Prostate gland (tissue), 2 donors: ENCODE results near the gene NCOR2. TPM values are rescaled to one million over a fixed set of nuclear protein-coding genes. Genes with fewer than 3 reads are reported as not detected.
A peak's percentile ranks its signal among the peaks of the same experiment; 100 is the strongest.

Experiments
- DNase-seq: peaks from one replicate; pipeline ENCODE4 v3.0.0-alpha.2; 2019; ENCODE audit warnings: low spot score
- H3K27ac ChIP-seq, 2 donors: fragments of 200-600 bp; sonication (generic); 2 replicates each; pipeline ENCODE4 v1.5.1; 2017 to 2019
- H3K27me3 ChIP-seq: fragments of 200-600 bp; sonication (generic); replicated peaks from 2 replicates; pipeline ENCODE4 v1.5.1; 2019; ENCODE audit not compliant: insufficient read depth
- H3K36me3 ChIP-seq, 2 donors: fragments of 200-600 bp; sonication (generic); 1 replicate in 1 of 2; 2 replicates in 1 of 2; pipeline versions ENCODE4 v1.5.1 to v1.8.1; 2017 to 2019
- H3K4me1 ChIP-seq: fragments of 200-600 bp; sonication (generic); replicated peaks from 2 replicates; pipeline ENCODE4 v1.5.1; 2019
- H3K4me3 ChIP-seq, 2 donors: fragments of 200-600 bp; sonication (generic); 2 replicates each; pipeline ENCODE4 v1.5.1; 2017 to 2019
- H3K9me3 ChIP-seq: fragments of 200-600 bp; sonication (generic); 2 replicates; pipeline ENCODE4 v1.5.1; 2017
- CTCF ChIP-seq, 4 experiments: fragments of 200-600 bp in 2 of 4; fragments of 450-650 bp in 2 of 4; sonication (generic) in 2 of 4; IDR thresholded peaks; 1 replicate in 3 of 4; 2 replicates in 1 of 4; pipeline ENCODE4 v1.5.1; 2016 to 2019; ENCODE audit warnings: antibody characterized with exemption in 4 of 4, mild to moderate bottlenecking in 2 of 4, moderate library complexity in 2 of 4
- POLR2A ChIP-seq: fragments of 450-650 bp; IDR thresholded peaks from one replicate; pipeline ENCODE4 v1.6.1; 2016; ENCODE audit warnings: antibody characterized with exemption, mild to moderate bottlenecking
- POLR2AphosphoS5 ChIP-seq: sonication (generic); formaldehyde crosslinking; IDR thresholded peaks from one replicate; pipeline ENCODE4 v1.6.1; 2017; ENCODE audit warnings: antibody characterized with exemption
- WGBS: methylation state at CpG from one replicate; pipeline ENCODE4 v1.1.5; 2018; 5-methylcytosine and 5-hydroxymethylcytosine counted together
- intact Hi-C: fragments of 100-400 bp; cut with DNase I; formaldehyde crosslinking; loops from one replicate; pipeline ENCODE4 v1.14.2; 2022
- total RNA-seq, 2 donors: library from RNA; depleted of rRNA; stranded (reverse); fragments of >200 nt; gene quantifications; one replicate each; pipeline ENCODE4 v1.1.0, GENCODE V29; 2016

The NCOR2 gene
- total RNA-seq, 2 donors from 2014 or later = 184 to 306 TPM

GRCh38 chr12:124541322-124541721 is 26.1 kb downstream of the NCOR2 start:
- Histone ChIP-seq H3K27ac (no peak overlapping the region), H3K9me3 (no peaks in the 10 kb centered on the region), H3K4me1 (peaks cover 55% of the 10 kb centered on the region), H3K27me3 (no peaks in the 10 kb centered on the region), H3K36me3 (no peaks in the 10 kb centered on the region), H3K4me3 (no peak overlapping the region)
- intact Hi-C loops = no loop called here
- 92% methylated on average over 1 of the region's 1 CpG for WGBS
- no peak for TF ChIP-seq POLR2A
- TF ChIP-seq CTCF (IDR thresholded peaks at IDR 0.05) = no peak
- no peak for TF ChIP-seq POLR2AphosphoS5
- no peak for DNase-seq

- intact Hi-C loops = no loop called here
- H3K4me1 ChIP-seq = peaks cover 45% of the 10 kb centered on the region
- 70% methylated on average over 36 of the region's 37 CpGs for WGBS
Measured at GRCh38 chr12:124539084-124540041, 28.0 kb downstream of the NCOR2 start.

GRCh38 chr12:124538194-124539082 is 29.0 kb downstream of the NCOR2 start:
- H3K27ac ChIP-seq = peak overlapping the region; percentile 36 to 48
- intact Hi-C loops = no loop called here
- no peaks in the 10 kb centered on the region for H3K36me3 ChIP-seq
- no peak overlapping the region for H3K4me3 ChIP-seq
- no peak for DNase-seq
- 24% methylated on average over 17 of the region's 22 CpGs for WGBS
- peaks cover 36% of the 10 kb centered on the region for H3K4me1 ChIP-seq
- TF ChIP-seq POLR2AphosphoS5 = no peak
- no peak for TF ChIP-seq CTCF (IDR thresholded peaks at IDR 0.05)
- TF ChIP-seq POLR2A = no peak
- no peaks in the 10 kb centered on the region for H3K9me3 ChIP-seq
- no peaks in the 10 kb centered on the region for H3K27me3 ChIP-seq

More at GRCh38 chr12:124539084-124540041, 28.0 kb downstream of the NCOR2 start:
- TF ChIP-seq POLR2AphosphoS5 (no peak), CTCF (IDR thresholded peaks at IDR 0.05) (no peak), POLR2A (no peak)
- H3K27me3 ChIP-seq = no peaks in the 10 kb centered on the region
- H3K27ac ChIP-seq = peak overlapping the region in 1 of 2 donors; percentile 12
- no peaks in the 10 kb centered on the region for H3K9me3 ChIP-seq
- no peaks in the 10 kb centered on the region for H3K36me3 ChIP-seq
- no peak overlapping the region for H3K4me3 ChIP-seq
- no peak for DNase-seq

- TF ChIP-seq CTCF (IDR thresholded peaks at IDR 0.05) (no peak), POLR2A (no peak), POLR2AphosphoS5 (no peak)
- H3K4me3 ChIP-seq = no peak overlapping the region
- no peak for DNase-seq
- no peaks in the 10 kb centered on the region for H3K36me3 ChIP-seq
- peaks cover 28% of the 10 kb centered on the region for H3K4me1 ChIP-seq
- no peaks in the 10 kb centered on the region for H3K9me3 ChIP-seq
- peak overlapping the region; percentile 36 to 48 for H3K27ac ChIP-seq
- H3K27me3 ChIP-seq = no peaks in the 10 kb centered on the region
- intact Hi-C loops = no loop called here
- 20% methylated on average over 12 of the region's 12 CpGs for WGBS
Measured at GRCh38 chr12:124537525-124538193, 29.8 kb downstream of the NCOR2 start.
